HepG2 (cell line): ENCODE data around the gene FAM24A. TPM values are rescaled to one million over a fixed set of nuclear protein-coding genes. Genes with fewer than 3 reads are reported as not detected.

Source experiments
- ATAC-seq: fragments of 200-7000 bp; cut with Tn5 transposase; 3 replicates; pipeline ENCODE4 v1.9.1; 2020; ENCODE audit warnings: mild to moderate bottlenecking, moderate library complexity
- BruUV-seq: library from RNA; stranded (reverse); fragments of 400-500 nt; replicated peaks from 2 replicates; lab custom pipeline; 2021; lab: Mats Ljungman, UMichigan
- CTCF ChIA-PET: fragments of 300-600 bp; formaldehyde crosslinking; extraction: SDS; loops from one replicate; lab custom pipeline; 2021; ENCODE audit warnings: low total read pairs, inconsistent platforms, low intra/inter-chr PET ratio; lab: Yijun Ruan, JAX
- POLR2A ChIA-PET: fragments of 350-600 bp; sonication (Branson Sonifier 250); formaldehyde crosslinking; loops from one replicate; lab custom pipeline; 2020; ENCODE audit warnings: antibody characterized with exemption, inconsistent platforms; lab: Yijun Ruan, JAX
- DNase-seq: peaks from one replicate; pipeline ENCODE4 v3.0.0-alpha.2; 2015; ENCODE audit warnings: low spot score
- FAIRE-seq: peaks from 3 replicates; lab custom pipeline; 2011; peaks lifted over from hg19 to GRCh38; lab: Jason Lieb, UNC
- H2AFZ ChIP-seq: one replicate; pipeline ENCODE4 v1.6.1; 2011; ENCODE audit warnings: low read length, inconsistent platforms
- H3K27ac ChIP-seq: fragments of 300-600 bp; 3 replicates; pipeline ENCODE4 v1.8.0; 2011; ENCODE audit warnings: mixed run types, mild to moderate bottlenecking, mixed read lengths, low read length, inconsistent platforms; ENCODE audit not compliant: insufficient read depth; ENCODE audit errors: extremely low read length
- H3K27me3 ChIP-seq, 2 experiments: fragments of 200-600 bp in 1 of 2; 2 replicates in 1 of 2; 3 replicates in 1 of 2; pipeline versions ENCODE4 v1.6.0 to v1.8.0; 2011; ENCODE audit warnings: low read length in 2 of 2, mild to moderate bottlenecking in 2 of 2, moderate library complexity in 2 of 2, inconsistent platforms in 1 of 2; ENCODE audit not compliant: insufficient read depth in 2 of 2, control insufficient read depth in 1 of 2
- H3K36me3 ChIP-seq, 2 experiments: fragments of 200-600 bp in 1 of 2; replicated peaks in 1 of 2; 2 replicates in 1 of 2; 3 replicates in 1 of 2; pipeline versions ENCODE4 v1.5.1 to v1.8.0; 2011; ENCODE audit warnings: low read length in 2 of 2, inconsistent platforms in 1 of 2; ENCODE audit not compliant: insufficient read depth in 2 of 2, control insufficient read depth in 1 of 2
- H3K4me1 ChIP-seq: 2 replicates; pipeline ENCODE4 v1.5.1; 2012; ENCODE audit warnings: low read length, inconsistent platforms; ENCODE audit not compliant: insufficient read depth
- H3K4me2 ChIP-seq: 2 replicates; pipeline ENCODE4 v1.6.0; 2011; ENCODE audit warnings: low read depth, low read length, inconsistent platforms
- H3K4me3 ChIP-seq, 3 experiments: fragments of 200-600 bp in 1 of 3; sonication (generic), shearing (Covaris generic) in 1 of 3; replicated peaks in 1 of 3; 2 replicates each; pipeline ENCODE4 v1.5.1; 2011 to 2016; ENCODE audit warnings: low read length in 3 of 3, inconsistent platforms in 2 of 3, low read depth in 2 of 3, mild to moderate bottlenecking in 2 of 3, control low read depth in 1 of 3, mixed read lengths in 1 of 3; ENCODE audit not compliant: insufficient read depth in 1 of 3
- H3K79me2 ChIP-seq: one replicate; pipeline ENCODE4 v1.6.1; 2011; ENCODE audit warnings: low read length, inconsistent platforms; ENCODE audit not compliant: insufficient read depth
- H3K9ac ChIP-seq: 2 replicates; pipeline ENCODE4 v1.6.0; 2011; ENCODE audit warnings: mild to moderate bottlenecking, low read depth, low read length, inconsistent platforms; ENCODE audit not compliant: insufficient read depth
- H3K9me3 ChIP-seq: 2 replicates; pipeline ENCODE4 v1.5.1; 2012; ENCODE audit warnings: mild to moderate bottlenecking, low read length
- H4K20me1 ChIP-seq: 2 replicates; pipeline ENCODE4 v1.6.0; 2011; ENCODE audit warnings: inconsistent platforms, mild to moderate bottlenecking, low read length, moderate library complexity; ENCODE audit not compliant: insufficient read depth
- CCDC6 ChIP-seq: sonication (generic); formaldehyde crosslinking; IDR thresholded peaks from 2 replicates; pipeline ENCODE4 v1.8.1; 2022; ENCODE audit warnings: mild to moderate bottlenecking, missing genetic modification reagents, moderate library complexity
- GABPB1 ChIP-seq: IDR thresholded peaks from 2 replicates; pipeline ENCODE4 v1.6.1; 2016; ENCODE audit warnings: mild to moderate bottlenecking, missing genetic modification reagents, moderate library complexity, missing compliant biosample characterization
- KLF13 ChIP-seq: sonication (generic); formaldehyde crosslinking; IDR thresholded peaks from 2 replicates; pipeline ENCODE4 v1.4.0; 2020; ENCODE audit warnings: mild to moderate bottlenecking, missing genetic modification reagents
- MAFG ChIP-seq: sonication (generic); formaldehyde crosslinking; IDR thresholded peaks from 2 replicates; pipeline ENCODE4 v1.5.1; 2020; ENCODE audit warnings: mild to moderate bottlenecking, missing genetic modification reagents
- SIX1 ChIP-seq: sonication (generic); formaldehyde crosslinking; IDR thresholded peaks from 2 replicates; pipeline ENCODE4 v1.4.0; 2020; ENCODE audit warnings: missing genetic modification reagents, borderline replicate concordance
- TERF1 ChIP-seq: sonication (generic); formaldehyde crosslinking; IDR thresholded peaks from 2 replicates; pipeline ENCODE4 v1.8.0; 2022; ENCODE audit warnings: mild to moderate bottlenecking, missing genetic modification reagents, moderate library complexity
- ZNF160 ChIP-seq: sonication (generic); formaldehyde crosslinking; IDR thresholded peaks from 2 replicates; pipeline ENCODE4 v1.8.0; 2022; ENCODE audit warnings: mild to moderate bottlenecking, inconsistent platforms, missing genetic modification reagents
- WGBS: methylation state at CpG from one replicate; pipeline ENCODE4 v1.1.6; 2017; ENCODE audit warnings: low lambda C conversion rate; 5-methylcytosine and 5-hydroxymethylcytosine counted together
- in situ Hi-C: cut with HindIII; loops from 2 replicates; pipeline ENCODE4 v1.10.0; 2017; ENCODE audit warnings: low pct_unique_long_range_greater_than_20kb; ENCODE audit not compliant: extremely low pct_ligation_motif_present
- intact Hi-C: fragments of 100-400 bp; cut with micrococcal nuclease; formaldehyde crosslinking; loops from one replicate; pipeline ENCODE4 v1.10.0; 2022; ENCODE audit not compliant: unreplicated experiment
- polyA plus RNA-seq, 8 experiments: library from polyadenylated mRNA; depleted of rRNA in 3 of 8; stranded (reverse) in 7 of 8; unstranded in 1 of 8; fragments of >200 nt; fragmentation: Illumina TruSeq in 4 of 8; extraction: Trizol in 4 of 8; gene quantifications; 2 replicates each; pipeline versions ENCODE4 v1.2.1 to v1.2.3, GENCODE V29; 2011 to 2016; ENCODE audit warnings: low read depth in 4 of 8, missing spikeins in 1 of 8, mixed read lengths in 1 of 8; ENCODE audit not compliant: insufficient read depth in 1 of 8
- total RNA-seq, 5 experiments: library from RNA; depleted of rRNA; stranded (reverse); fragments of >200 nt; fragmentation: Illumina TruSeq; extraction: Trizol; gene quantifications; 2 replicates each; pipeline ENCODE4 v1.2.3, GENCODE V29; 2016; ENCODE audit warnings: low read depth in 1 of 5
- TF ChIP-seq, protein P1 (sequence below): IDR thresholded peaks from 2 replicates; pipeline ENCODE4 v1.6.1; 2016

FAM24A gene
- total and polyA plus RNA-seq, 2 of the 13 experiments (the other 11 are each of a cell fraction or from before 2014, with no cell fraction given): not detected

- in situ Hi-C loops: no loop called here
- Histone ChIP-seq H3K4me3 (no peak overlapping the region), H4K20me1 (no peaks in the 10 kb centered on the region), H3K27ac (no peak overlapping the region), H3K4me2 (no peak overlapping the region), H2AFZ (no peak overlapping the region), H3K4me1 (no peaks in the 10 kb centered on the region), H3K9me3 (no peaks in the 10 kb centered on the region), H3K36me3 (no peaks in the 10 kb centered on the region), H3K79me2 (no peaks in the 10 kb centered on the region), H3K27me3 (no peaks in the 10 kb centered on the region), H3K9ac (no peak overlapping the region)
- ChIA-PET POLR2A (no interaction called here), CTCF (no interaction called here)
- intact Hi-C loops: no loop called here
- TF ChIP-seq GABPB1 (CRISPR knock-in tag): no peak
- TF ChIP-seq SIX1 (CRISPR knock-in tag): no peak
- TF ChIP-seq TERF1 (CRISPR knock-in tag): no peak
- no peak for TF ChIP-seq CCDC6
- TF ChIP-seq MAFG: no peak
- TF ChIP-seq ZNF160: no peak
- no peak for TF ChIP-seq KLF13
- TF ChIP-seq, protein P1, sequence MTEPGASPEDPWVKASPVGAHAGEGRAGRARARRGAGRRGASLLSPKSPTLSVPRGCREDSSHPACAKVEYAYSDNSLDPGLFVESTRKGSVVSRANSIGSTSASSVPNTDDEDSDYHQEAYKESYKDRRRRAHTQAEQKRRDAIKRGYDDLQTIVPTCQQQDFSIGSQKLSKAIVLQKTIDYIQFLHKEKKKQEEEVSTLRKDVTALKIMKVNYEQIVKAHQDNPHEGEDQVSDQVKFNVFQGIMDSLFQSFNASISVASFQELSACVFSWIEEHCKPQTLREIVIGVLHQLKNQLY: no peak
- DNase-seq: no peak
- WGBS: 100% methylated on average over 1 of the region's 1 CpG
- no TSS peak for BruUV-seq
- FAIRE-seq: no peak
- no peak for ATAC-seq
Observed at GRCh38 chr10:122930140-122930539, 19.7 kb downstream of the FAM24A start.
